MM.1S (cell line): Measurements from ENCODE around the gene GOLGA8R.
"Not testable (repeated sequence)": the region's sequence is repeated elsewhere in the genome, so short reads cannot be mapped to it uniquely, and the experiment has no call there.

ENCODE experiments used
- EZH2 ChIP-seq: fragments of 300-600 bp; sonication (generic); optimal IDR thresholded peaks from 2 replicates; pipeline ENCODE3; 2017; ENCODE audit warnings: low read depth, mild to moderate bottlenecking, antibody characterized with exemption, low read length, mixed read lengths
- EZH2phosphoT487 ChIP-seq: fragments of 300-600 bp; sonication (generic); IDR thresholded peaks from 2 replicates; pipeline ENCODE4 v1.6.1; 2018; ENCODE audit warnings: antibody characterized with exemption, low read length
- TF ChIP-seq, protein P1 (sequence below): fragments of 300-600 bp; sonication (generic); IDR thresholded peaks from 2 replicates; pipeline ENCODE4 v1.5.1; 2016; ENCODE audit warnings: antibody characterized with exemption, low read length, mixed read lengths

- TF ChIP-seq, protein P1, sequence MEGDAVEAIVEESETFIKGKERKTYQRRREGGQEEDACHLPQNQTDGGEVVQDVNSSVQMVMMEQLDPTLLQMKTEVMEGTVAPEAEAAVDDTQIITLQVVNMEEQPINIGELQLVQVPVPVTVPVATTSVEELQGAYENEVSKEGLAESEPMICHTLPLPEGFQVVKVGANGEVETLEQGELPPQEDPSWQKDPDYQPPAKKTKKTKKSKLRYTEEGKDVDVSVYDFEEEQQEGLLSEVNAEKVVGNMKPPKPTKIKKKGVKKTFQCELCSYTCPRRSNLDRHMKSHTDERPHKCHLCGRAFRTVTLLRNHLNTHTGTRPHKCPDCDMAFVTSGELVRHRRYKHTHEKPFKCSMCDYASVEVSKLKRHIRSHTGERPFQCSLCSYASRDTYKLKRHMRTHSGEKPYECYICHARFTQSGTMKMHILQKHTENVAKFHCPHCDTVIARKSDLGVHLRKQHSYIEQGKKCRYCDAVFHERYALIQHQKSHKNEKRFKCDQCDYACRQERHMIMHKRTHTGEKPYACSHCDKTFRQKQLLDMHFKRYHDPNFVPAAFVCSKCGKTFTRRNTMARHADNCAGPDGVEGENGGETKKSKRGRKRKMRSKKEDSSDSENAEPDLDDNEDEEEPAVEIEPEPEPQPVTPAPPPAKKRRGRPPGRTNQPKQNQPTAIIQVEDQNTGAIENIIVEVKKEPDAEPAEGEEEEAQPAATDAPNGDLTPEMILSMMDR, result not testable (repeated sequence)
- TF ChIP-seq EZH2, EZH2phosphoT487: not testable (repeated sequence)
These were observed 53.1 kb downstream of the GOLGA8R start for GRCh38 chr15:30360990-30361389.
